HG03064 (cell line): Measurements from ENCODE around the gene DOCK3.

Experiments used
- ATAC-seq: cut with Tn5 transposase; IDR thresholded peaks from one replicate; pipeline ENCODE4 v1.9.1; 2021; ENCODE audit warnings: low read depth; ENCODE audit not compliant: unreplicated experiment

Gene DOCK3

GRCh38 chr3:51391566-51392354, 717.0 kb downstream of the DOCK3 start:
- ATAC-seq, result peak; percentile 10

GRCh38 chr3:51392355-51393133, 717.8 kb downstream of the DOCK3 start:
- ATAC-seq, result no peak

GRCh38 chr3:51393134-51393495, 718.4 kb downstream of the DOCK3 start:
- ATAC-seq, result no peak

GRCh38 chr3:51393564-51393963, 718.8 kb downstream of the DOCK3 start:
- no peak for ATAC-seq

GRCh38 chr3:51394541-51394940, 719.8 kb downstream of the DOCK3 start:
- no peak for ATAC-seq

- ATAC-seq, result no peak
These were observed 720.9 kb downstream of the DOCK3 start for GRCh38 chr3:51395493-51396213.

GRCh38 chr3:51396401-51396800, 721.7 kb downstream of the DOCK3 start:
- no peak for ATAC-seq

- ATAC-seq, result no peak
These were observed 722.7 kb downstream of the DOCK3 start for GRCh38 chr3:51397392-51397791.

GRCh38 chr3:51398595-51399310, 724.0 kb downstream of the DOCK3 start:
- no peak for ATAC-seq

- no peak for ATAC-seq
These were observed 725.4 kb downstream of the DOCK3 start for GRCh38 chr3:51400166-51400565.

- ATAC-seq, result no peak
These were observed 727.0 kb downstream of the DOCK3 start for GRCh38 chr3:51401735-51402134.

GRCh38 chr3:51403675-51404074, 728.9 kb downstream of the DOCK3 start:
- ATAC-seq, result no peak

- ATAC-seq, result no peak
These were observed 733.3 kb downstream of the DOCK3 start for GRCh38 chr3:51408021-51408420.

- ATAC-seq, result no peak
These were observed 734.1 kb downstream of the DOCK3 start for GRCh38 chr3:51408813-51409212.

- no peak for ATAC-seq
These were observed 747.5 kb downstream of the DOCK3 start for GRCh38 chr3:51422211-51422610.

GRCh38 chr3:51426921-51427320, 752.2 kb downstream of the DOCK3 start:
- ATAC-seq, result no peak

GRCh38 chr3:51429138-51429537, 754.4 kb downstream of the DOCK3 start:
- no peak for ATAC-seq
